WTC11 (cell line): ENCODE data around the gene C5orf58. TPM values are rescaled to one million over a fixed set of nuclear protein-coding genes. Genes with fewer than 3 reads are reported as not detected.

Experiments
- ATAC-seq: fragments of 200-7000 bp; cut with Tn5 transposase; 2 replicates; pipeline ENCODE4 v1.10.0; 2021; ENCODE audit warnings: mild to moderate bottlenecking, moderate library complexity
- CTCF ChIA-PET: fragments of 300-600 bp; sonication (Branson Sonifier 250); formaldehyde crosslinking; loops from one replicate; lab custom pipeline; 2021; ENCODE audit warnings: antibody characterized with exemption; lab: Charles Lee
- POLR2A ChIA-PET: fragments of 350-600 bp; sonication (Branson Sonifier 250); formaldehyde crosslinking; loops from one replicate; lab custom pipeline; 2021; ENCODE audit warnings: antibody characterized with exemption; lab: Charles Lee
- DNase-seq: peaks from one replicate; pipeline ENCODE4 v3.0.0; 2021; ENCODE audit warnings: low spot score
- H3K27ac Mint-ChIP-seq: 2 replicates; pipeline ENCODE4 v1.8.0; 2021; ENCODE audit warnings: mixed read lengths
- H3K27me3 Mint-ChIP-seq: 2 replicates; pipeline ENCODE4 v1.8.0; 2021; ENCODE audit warnings: low read depth, mild to moderate bottlenecking, moderate library complexity, mixed read lengths
- H3K36me3 Mint-ChIP-seq: 2 replicates; pipeline ENCODE4 v1.8.0; 2021; ENCODE audit warnings: mixed read lengths
- H3K4me1 Mint-ChIP-seq: 2 replicates; pipeline ENCODE4 v1.8.0; 2022; ENCODE audit warnings: mixed read lengths
- H3K4me3 Mint-ChIP-seq: 2 replicates; pipeline ENCODE4 v1.8.0; 2021; ENCODE audit warnings: mild to moderate bottlenecking, moderate library complexity, mixed read lengths
- H3K9me3 Mint-ChIP-seq: 2 replicates; pipeline ENCODE4 v1.8.0; 2021; ENCODE audit warnings: mixed read lengths
- ATF1 ChIP-seq: sonication (generic); formaldehyde crosslinking; IDR thresholded peaks from 2 replicates; pipeline ENCODE4 v1.8.1; 2023; ENCODE audit warnings: mild to moderate bottlenecking, moderate library complexity, missing genetic modification reagents
- ATF6 ChIP-seq: sonication (generic); formaldehyde crosslinking; IDR thresholded peaks from 2 replicates; pipeline ENCODE4 v1.8.1; 2023; ENCODE audit warnings: mild to moderate bottlenecking, missing genetic modification reagents
- CTCF ChIP-seq: fragments of 200-600 bp; IDR thresholded peaks from 2 replicates; pipeline ENCODE4 v1.8.0; 2022; ENCODE audit warnings: antibody characterized with exemption
- EMX1 ChIP-seq: fragments of 250-450 bp; sonication (Bioruptor Pico); IDR thresholded peaks from 2 replicates; pipeline ENCODE4 v1.8.0; 2021; ENCODE audit warnings: mild to moderate bottlenecking
- ESRRA ChIP-seq: sonication (generic); formaldehyde crosslinking; IDR thresholded peaks from 2 replicates; pipeline ENCODE4 v1.8.1; 2022; ENCODE audit warnings: mild to moderate bottlenecking, missing genetic modification reagents, borderline replicate concordance
- JUN ChIP-seq: sonication (generic); formaldehyde crosslinking; IDR thresholded peaks from 2 replicates; pipeline ENCODE4 v1.8.0; 2023; ENCODE audit warnings: mild to moderate bottlenecking, missing genetic modification reagents
- NR2C2 ChIP-seq: sonication (generic); formaldehyde crosslinking; IDR thresholded peaks from 2 replicates; pipeline ENCODE4 v1.8.0; 2022; ENCODE audit warnings: mild to moderate bottlenecking, missing genetic modification reagents
- PRDM15 ChIP-seq: sonication (generic); formaldehyde crosslinking; IDR thresholded peaks from 2 replicates; pipeline ENCODE4 v1.8.0; 2022; ENCODE audit warnings: missing genetic modification reagents
- PRRX2 ChIP-seq: fragments of 250-450 bp; sonication (Bioruptor Pico); IDR thresholded peaks from 2 replicates; pipeline ENCODE4 v1.8.0; 2021; ENCODE audit warnings: mild to moderate bottlenecking
- RORB ChIP-seq: fragments of 250-450 bp; sonication (Bioruptor Pico); IDR thresholded peaks from 2 replicates; pipeline ENCODE4 v1.9.0; 2021; ENCODE audit warnings: mild to moderate bottlenecking
- TEAD1 ChIP-seq: sonication (generic); formaldehyde crosslinking; IDR thresholded peaks from 2 replicates; pipeline ENCODE4 v1.8.0; 2022; ENCODE audit warnings: mild to moderate bottlenecking, missing genetic modification reagents
- ZNF219 ChIP-seq: sonication (generic); formaldehyde crosslinking; IDR thresholded peaks from 2 replicates; pipeline ENCODE4 v1.8.0; 2023; ENCODE audit warnings: missing genetic modification reagents, mild to moderate bottlenecking, borderline replicate concordance
- ZNF396 ChIP-seq: fragments of 250-450 bp; sonication (Bioruptor Pico); IDR thresholded peaks from 2 replicates; pipeline ENCODE4 v1.8.0; 2021; ENCODE audit warnings: mild to moderate bottlenecking, moderate library complexity, borderline replicate concordance
- ZNF416 ChIP-seq: fragments of 250-450 bp; sonication (Bioruptor Pico); IDR thresholded peaks from 2 replicates; pipeline ENCODE4 v1.9.0; 2021; ENCODE audit warnings: mild to moderate bottlenecking, inconsistent platforms
- total RNA-seq: library from RNA; stranded (reverse); gene quantifications from 3 replicates; pipeline ENCODE4 v1.2.3, GENCODE V29; 2021
- TF ChIP-seq, protein P1 (sequence below): sonication (generic); formaldehyde crosslinking; IDR thresholded peaks from 2 replicates; pipeline ENCODE4 v1.8.1; 2022; ENCODE audit warnings: missing genetic modification reagents, borderline replicate concordance
- TF ChIP-seq, protein P2 (sequence below): fragments of 250-450 bp; sonication (Bioruptor Pico); IDR thresholded peaks from 2 replicates; pipeline ENCODE4 v1.8.0; 2021; ENCODE audit warnings: mild to moderate bottlenecking
- TF ChIP-seq, protein P3 (sequence below): sonication (generic); formaldehyde crosslinking; IDR thresholded peaks from 2 replicates; pipeline ENCODE4 v1.8.1; 2023; ENCODE audit warnings: mild to moderate bottlenecking, missing genetic modification reagents

The C5orf58 gene
- total RNA-seq, 1 experiment from 2014 or later: 2.0 TPM

DNA sequence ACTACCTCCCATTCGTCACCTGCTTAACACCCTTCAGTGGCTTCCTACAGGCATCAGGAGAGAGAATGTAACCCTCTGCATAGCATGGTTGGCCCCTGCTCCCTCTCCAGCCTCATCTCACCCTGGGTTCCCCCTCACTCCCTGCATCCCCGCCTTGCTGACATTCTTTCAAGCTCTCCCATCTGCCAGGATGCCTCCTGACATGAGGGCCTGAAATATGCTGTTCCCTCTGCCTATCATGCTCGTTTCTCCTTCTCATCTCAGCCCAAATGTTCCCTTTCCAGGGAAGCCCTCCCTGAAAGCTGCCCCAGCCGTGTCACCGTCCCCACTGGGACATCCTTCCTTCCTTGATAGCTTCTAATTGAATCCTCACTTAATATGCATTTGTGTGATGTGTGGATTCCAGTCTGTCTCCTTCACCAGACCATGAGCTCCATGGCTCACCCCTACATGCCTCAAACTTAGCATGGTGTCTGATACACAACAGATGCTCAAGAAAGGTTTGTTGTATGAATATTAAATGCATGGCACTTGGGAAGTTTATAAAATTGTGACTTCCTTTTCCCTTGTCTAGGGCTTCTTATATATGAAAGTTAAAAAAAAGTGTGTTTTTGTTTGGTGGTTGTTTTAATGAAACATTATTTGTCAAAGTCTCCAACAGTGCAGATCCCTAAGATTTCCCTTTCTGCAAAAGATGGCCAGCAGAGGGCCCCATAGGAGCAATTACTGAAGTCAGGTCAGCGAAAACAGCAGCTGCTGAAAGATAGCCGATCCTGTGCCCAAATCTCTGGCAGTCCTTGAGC, 7.3 kb upstream of the C5orf58 start:
- H3K4me1 Mint-ChIP-seq: peaks cover 60% of the 10 kb centered on the region
- no peaks in the 10 kb centered on the region for H3K9me3 Mint-ChIP-seq
- CTCF ChIA-PET: interaction anchor here (0.6 to 4.4 kb wide), 60 partner anchors 8 to 408 kb away, joined by 3 to 92 read pairs (median 5); partner anchors contain the start of genes KCNMB1 and LCP2
- peaks cover 6% of the 10 kb centered on the region for H3K27me3 Mint-ChIP-seq
- POLR2A ChIA-PET: interaction anchor here (0.6 to 1.0 kb wide), 2 partner anchors 114 to 196 kb away, joined by 3 read pairs; no protein-coding TSS in a partner anchor
- no peak overlapping the region for H3K27ac Mint-ChIP-seq
- ATAC-seq (peak; percentile 60), DNase-seq (peak; percentile 81)
- H3K36me3 Mint-ChIP-seq: no peaks in the 10 kb centered on the region
- no peak overlapping the region for H3K4me3 Mint-ChIP-seq
- TF ChIP-seq ZNF219 (CRISPR knock-in tag): no peak
- peak; percentile 53; the same call in 1 of the 2 replicates for TF ChIP-seq CTCF

GRCh38 chr5:170226129-170226615, 6.6 kb upstream of the C5orf58 start:
- ChIA-PET CTCF (interaction anchor here (0.6 to 4.4 kb wide), 62 partner anchors 8 to 408 kb away, joined by 3 to 92 read pairs (median 5); partner anchors contain the start of genes KCNMB1 and LCP2), POLR2A (interaction anchor here (1.0 kb wide), 1 partner anchor 113 kb away, joined by 3 read pairs; no protein-coding TSS in a partner anchor)
- Mint-ChIP-seq H3K36me3 (no peaks in the 10 kb centered on the region), H3K4me3 (no peak overlapping the region), H3K27ac (no peak overlapping the region), H3K4me1 (peaks cover 54% of the 10 kb centered on the region), H3K9me3 (no peaks in the 10 kb centered on the region), H3K27me3 (no peaks in the 10 kb centered on the region)
- no peak for ATAC-seq
- DNase-seq: no peak
- TF ChIP-seq, protein P1, sequence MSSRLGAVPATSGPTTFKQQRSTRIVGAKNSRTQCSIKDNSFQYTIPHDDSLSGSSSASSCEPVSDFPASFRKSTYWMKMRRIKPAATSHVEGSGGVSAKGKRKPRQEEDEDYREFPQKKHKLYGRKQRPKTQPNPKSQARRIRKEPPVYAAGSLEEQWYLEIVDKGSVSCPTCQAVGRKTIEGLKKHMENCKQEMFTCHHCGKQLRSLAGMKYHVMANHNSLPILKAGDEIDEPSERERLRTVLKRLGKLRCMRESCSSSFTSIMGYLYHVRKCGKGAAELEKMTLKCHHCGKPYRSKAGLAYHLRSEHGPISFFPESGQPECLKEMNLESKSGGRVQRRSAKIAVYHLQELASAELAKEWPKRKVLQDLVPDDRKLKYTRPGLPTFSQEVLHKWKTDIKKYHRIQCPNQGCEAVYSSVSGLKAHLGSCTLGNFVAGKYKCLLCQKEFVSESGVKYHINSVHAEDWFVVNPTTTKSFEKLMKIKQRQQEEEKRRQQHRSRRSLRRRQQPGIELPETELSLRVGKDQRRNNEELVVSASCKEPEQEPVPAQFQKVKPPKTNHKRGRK (CRISPR knock-in tag): no peak
- TF ChIP-seq PRRX2 (CRISPR knock-in tag): no peak
- TF ChIP-seq PRDM15 (CRISPR knock-in tag): no peak
- no peak for TF ChIP-seq ATF1 (CRISPR knock-in tag)
- TF ChIP-seq TEAD1 (CRISPR knock-in tag): no peak
- TF ChIP-seq NR2C2: no peak
- TF ChIP-seq ATF6 (CRISPR knock-in tag): no peak
- TF ChIP-seq ZNF416: no peak
- TF ChIP-seq, all 79 proteins: peak for 0

DNA sequence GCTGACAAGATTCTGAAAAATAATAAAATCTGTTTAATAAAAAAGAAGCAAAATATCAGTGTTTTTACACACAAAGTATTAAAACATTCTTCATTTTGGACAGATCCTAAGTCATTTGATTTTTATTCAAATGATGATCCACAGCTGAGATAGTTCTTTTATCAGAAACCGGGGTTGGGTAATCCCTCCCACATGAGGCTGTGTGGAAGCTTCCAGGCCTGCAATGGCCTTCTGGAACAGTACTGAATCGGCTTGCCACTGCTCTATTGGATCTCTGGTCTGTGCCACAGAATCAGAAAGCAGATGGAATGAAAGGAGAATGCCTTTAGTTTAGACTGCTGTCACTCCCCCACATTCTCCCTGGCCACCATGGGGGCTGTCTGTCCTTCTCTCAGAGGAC, 6.1 kb upstream of the C5orf58 start:
- no peak for ATAC-seq
- no peaks in the 10 kb centered on the region for H3K36me3 Mint-ChIP-seq
- no peak overlapping the region for H3K4me3 Mint-ChIP-seq
- no peaks in the 10 kb centered on the region for H3K9me3 Mint-ChIP-seq
- ChIA-PET POLR2A (no interaction called here), CTCF (interaction anchor here (0.6 to 4.4 kb wide), 55 partner anchors 9 to 407 kb away, joined by 3 to 92 read pairs (median 5); partner anchors contain the start of genes KCNMB1 and LCP2)
- peaks cover 49% of the 10 kb centered on the region for H3K4me1 Mint-ChIP-seq
- H3K27me3 Mint-ChIP-seq: no peaks in the 10 kb centered on the region
- no peak overlapping the region for H3K27ac Mint-ChIP-seq
- no peak for DNase-seq
- TF ChIP-seq TEAD1 (CRISPR knock-in tag) (no peak), JUN (CRISPR knock-in tag) (no peak), ZNF396 (CRISPR knock-in tag) (no peak), ESRRA (CRISPR knock-in tag) (no peak), RORB (CRISPR knock-in tag) (no peak), EMX1 (CRISPR knock-in tag) (no peak)
- TF ChIP-seq, protein P2, sequence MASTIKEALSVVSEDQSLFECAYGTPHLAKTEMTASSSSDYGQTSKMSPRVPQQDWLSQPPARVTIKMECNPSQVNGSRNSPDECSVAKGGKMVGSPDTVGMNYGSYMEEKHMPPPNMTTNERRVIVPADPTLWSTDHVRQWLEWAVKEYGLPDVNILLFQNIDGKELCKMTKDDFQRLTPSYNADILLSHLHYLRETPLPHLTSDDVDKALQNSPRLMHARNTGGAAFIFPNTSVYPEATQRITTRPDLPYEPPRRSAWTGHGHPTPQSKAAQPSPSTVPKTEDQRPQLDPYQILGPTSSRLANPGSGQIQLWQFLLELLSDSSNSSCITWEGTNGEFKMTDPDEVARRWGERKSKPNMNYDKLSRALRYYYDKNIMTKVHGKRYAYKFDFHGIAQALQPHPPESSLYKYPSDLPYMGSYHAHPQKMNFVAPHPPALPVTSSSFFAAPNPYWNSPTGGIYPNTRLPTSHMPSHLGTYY (CRISPR knock-in tag): no peak
- TF ChIP-seq, protein P3, sequence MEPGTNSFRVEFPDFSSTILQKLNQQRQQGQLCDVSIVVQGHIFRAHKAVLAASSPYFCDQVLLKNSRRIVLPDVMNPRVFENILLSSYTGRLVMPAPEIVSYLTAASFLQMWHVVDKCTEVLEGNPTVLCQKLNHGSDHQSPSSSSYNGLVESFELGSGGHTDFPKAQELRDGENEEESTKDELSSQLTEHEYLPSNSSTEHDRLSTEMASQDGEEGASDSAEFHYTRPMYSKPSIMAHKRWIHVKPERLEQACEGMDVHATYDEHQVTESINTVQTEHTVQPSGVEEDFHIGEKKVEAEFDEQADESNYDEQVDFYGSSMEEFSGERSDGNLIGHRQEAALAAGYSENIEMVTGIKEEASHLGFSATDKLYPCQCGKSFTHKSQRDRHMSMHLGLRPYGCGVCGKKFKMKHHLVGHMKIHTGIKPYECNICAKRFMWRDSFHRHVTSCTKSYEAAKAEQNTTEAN (CRISPR knock-in tag): no peak
